Measurements from ENCODE around the gene CARD11.

CARD11 gene

GRCh38 chr7:2920041-2920440 is 123.6 kb downstream of the CARD11 start:
- Histone ChIP-seq H3K9me3 (ENCODE audit: insufficient read depth, low read depth, low read length) (no peaks in the 10 kb centered on the region), H3K27me3 (ENCODE audit: insufficient read depth, low read length) (no peaks in the 10 kb centered on the region), H3K4me3 (ENCODE audit: low read length) (no peak overlapping the region), H3K9ac (ENCODE audit: low read depth, low read length) (no peak overlapping the region), H3K27ac (ENCODE audit: low read length) (no peak overlapping the region), H3K4me1 (ENCODE audit: insufficient read depth, low read length) (no peaks in the 10 kb centered on the region), H3K36me3 (ENCODE audit: insufficient read depth, low read depth, low read length) (peaks cover 9% of the 10 kb centered on the region; the same call in 1 of the 2 replicates)

- Histone ChIP-seq H3K36me3 (ENCODE audit: insufficient read depth, low read depth, low read length) (peaks cover 9% of the 10 kb centered on the region; the same call in 1 of the 2 replicates), H3K27me3 (ENCODE audit: insufficient read depth, low read length) (no peaks in the 10 kb centered on the region), H3K27ac (ENCODE audit: low read length) (no peak overlapping the region), H3K9ac (ENCODE audit: low read depth, low read length) (no peak overlapping the region), H3K4me1 (ENCODE audit: insufficient read depth, low read length) (no peaks in the 10 kb centered on the region), H3K4me3 (ENCODE audit: low read length) (no peak overlapping the region), H3K9me3 (ENCODE audit: insufficient read depth, low read depth, low read length) (no peaks in the 10 kb centered on the region)
These were observed 124.4 kb downstream of the CARD11 start for GRCh38 chr7:2919256-2919655.

GRCh38 chr7:2918406-2918805 is 125.3 kb downstream of the CARD11 start:
- H3K9ac ChIP-seq (ENCODE audit: low read depth, low read length): no peak overlapping the region
- H3K36me3 ChIP-seq (ENCODE audit: insufficient read depth, low read depth, low read length): peaks cover 9% of the 10 kb centered on the region; the same call in 1 of the 2 replicates
- H3K4me3 ChIP-seq (ENCODE audit: low read length): no peak overlapping the region
- H3K9me3 ChIP-seq (ENCODE audit: insufficient read depth, low read depth, low read length): no peaks in the 10 kb centered on the region
- no peaks in the 10 kb centered on the region for H3K27me3 ChIP-seq (ENCODE audit: insufficient read depth, low read length)
- no peak overlapping the region for H3K27ac ChIP-seq (ENCODE audit: low read length)
- no peaks in the 10 kb centered on the region for H3K4me1 ChIP-seq (ENCODE audit: insufficient read depth, low read length)

GRCh38 chr7:2915023-2915422 is 128.6 kb downstream of the CARD11 start:
- Histone ChIP-seq H3K4me1 (ENCODE audit: insufficient read depth, low read length) (no peaks in the 10 kb centered on the region), H3K4me3 (ENCODE audit: low read length) (no peak overlapping the region), H3K27ac (ENCODE audit: low read length) (no peak overlapping the region), H3K9ac (ENCODE audit: low read depth, low read length) (no peak overlapping the region), H3K9me3 (ENCODE audit: insufficient read depth, low read depth, low read length) (no peaks in the 10 kb centered on the region), H3K27me3 (ENCODE audit: insufficient read depth, low read length) (no peaks in the 10 kb centered on the region), H3K36me3 (ENCODE audit: insufficient read depth, low read depth, low read length) (peaks cover 8% of the 10 kb centered on the region; the same call in 1 of the 2 replicates)

GRCh38 chr7:2913760-2914387 is 129.8 kb downstream of the CARD11 start:
- no peaks in the 10 kb centered on the region for H3K27me3 ChIP-seq (ENCODE audit: insufficient read depth, low read length)
- no peak overlapping the region for H3K9ac ChIP-seq (ENCODE audit: low read depth, low read length)
- no peak overlapping the region for H3K27ac ChIP-seq (ENCODE audit: low read length)
- H3K4me1 ChIP-seq (ENCODE audit: insufficient read depth, low read length): no peaks in the 10 kb centered on the region
- H3K4me3 ChIP-seq (ENCODE audit: low read length): no peak overlapping the region
- peaks cover 3% of the 10 kb centered on the region; the same call in 1 of the 2 replicates for H3K36me3 ChIP-seq (ENCODE audit: insufficient read depth, low read depth, low read length)
- no peaks in the 10 kb centered on the region for H3K9me3 ChIP-seq (ENCODE audit: insufficient read depth, low read depth, low read length)

GRCh38 chr7:2912684-2913439 is 130.8 kb downstream of the CARD11 start:
- Histone ChIP-seq H3K9ac (ENCODE audit: low read depth, low read length) (no peak overlapping the region), H3K9me3 (ENCODE audit: insufficient read depth, low read depth, low read length) (no peaks in the 10 kb centered on the region), H3K27ac (ENCODE audit: low read length) (no peak overlapping the region), H3K4me3 (ENCODE audit: low read length) (no peak overlapping the region), H3K4me1 (ENCODE audit: insufficient read depth, low read length) (no peaks in the 10 kb centered on the region), H3K36me3 (ENCODE audit: insufficient read depth, low read depth, low read length) (no peaks in the 10 kb centered on the region), H3K27me3 (ENCODE audit: insufficient read depth, low read length) (no peaks in the 10 kb centered on the region)

- H3K9ac ChIP-seq (ENCODE audit: low read depth, low read length): no peak overlapping the region
- no peaks in the 10 kb centered on the region for H3K4me1 ChIP-seq (ENCODE audit: insufficient read depth, low read length)
- no peaks in the 10 kb centered on the region for H3K9me3 ChIP-seq (ENCODE audit: insufficient read depth, low read depth, low read length)
- no peak overlapping the region for H3K27ac ChIP-seq (ENCODE audit: low read length)
- H3K36me3 ChIP-seq (ENCODE audit: insufficient read depth, low read depth, low read length): no peaks in the 10 kb centered on the region
- no peaks in the 10 kb centered on the region for H3K27me3 ChIP-seq (ENCODE audit: insufficient read depth, low read length)
- H3K4me3 ChIP-seq (ENCODE audit: low read length): no peak overlapping the region
These were observed 132.2 kb downstream of the CARD11 start for GRCh38 chr7:2911466-2911865.

- no peaks in the 10 kb centered on the region for H3K36me3 ChIP-seq (ENCODE audit: insufficient read depth, low read depth, low read length)
- H3K4me1 ChIP-seq (ENCODE audit: insufficient read depth, low read length): no peaks in the 10 kb centered on the region
- H3K9ac ChIP-seq (ENCODE audit: low read depth, low read length): no peak overlapping the region
- no peaks in the 10 kb centered on the region for H3K27me3 ChIP-seq (ENCODE audit: insufficient read depth, low read length)
- no peak overlapping the region for H3K27ac ChIP-seq (ENCODE audit: low read length)
- H3K9me3 ChIP-seq (ENCODE audit: insufficient read depth, low read depth, low read length): no peaks in the 10 kb centered on the region
- H3K4me3 ChIP-seq (ENCODE audit: low read length): no peak overlapping the region
These were observed 134.1 kb downstream of the CARD11 start for GRCh38 chr7:2909471-2910039.

GRCh38 chr7:2909043-2909442 is 134.6 kb downstream of the CARD11 start:
- H3K4me3 ChIP-seq (ENCODE audit: low read length): no peak overlapping the region
- no peak overlapping the region for H3K27ac ChIP-seq (ENCODE audit: low read length)
- H3K36me3 ChIP-seq (ENCODE audit: insufficient read depth, low read depth, low read length): no peaks in the 10 kb centered on the region
- H3K4me1 ChIP-seq (ENCODE audit: insufficient read depth, low read length): no peaks in the 10 kb centered on the region
- H3K9me3 ChIP-seq (ENCODE audit: insufficient read depth, low read depth, low read length): no peaks in the 10 kb centered on the region
- H3K9ac ChIP-seq (ENCODE audit: low read depth, low read length): no peak overlapping the region
- no peaks in the 10 kb centered on the region for H3K27me3 ChIP-seq (ENCODE audit: insufficient read depth, low read length)

GRCh38 chr7:2908103-2908683 is 135.5 kb downstream of the CARD11 start:
- Histone ChIP-seq H3K36me3 (ENCODE audit: insufficient read depth, low read depth, low read length) (no peaks in the 10 kb centered on the region), H3K9me3 (ENCODE audit: insufficient read depth, low read depth, low read length) (no peaks in the 10 kb centered on the region), H3K27me3 (ENCODE audit: insufficient read depth, low read length) (no peaks in the 10 kb centered on the region), H3K27ac (ENCODE audit: low read length) (no peak overlapping the region), H3K4me3 (ENCODE audit: low read length) (no peak overlapping the region), H3K4me1 (ENCODE audit: insufficient read depth, low read length) (no peaks in the 10 kb centered on the region), H3K9ac (ENCODE audit: low read depth, low read length) (no peak overlapping the region)

- H3K4me1 ChIP-seq (ENCODE audit: insufficient read depth, low read length): no peaks in the 10 kb centered on the region
- no peaks in the 10 kb centered on the region for H3K9me3 ChIP-seq (ENCODE audit: insufficient read depth, low read depth, low read length)
- no peaks in the 10 kb centered on the region for H3K27me3 ChIP-seq (ENCODE audit: insufficient read depth, low read length)
- H3K27ac ChIP-seq (ENCODE audit: low read length): no peak overlapping the region
- no peak overlapping the region for H3K9ac ChIP-seq (ENCODE audit: low read depth, low read length)
- H3K4me3 ChIP-seq (ENCODE audit: low read length): no peak overlapping the region
- H3K36me3 ChIP-seq (ENCODE audit: insufficient read depth, low read depth, low read length): no peaks in the 10 kb centered on the region
These were observed 137.3 kb downstream of the CARD11 start for GRCh38 chr7:2906197-2906931.

Measured in iPS-20b (cell line).